DND-41 (cell line): ENCODE measurements around the gene CDC37.
"Not testable (repeated sequence)": the region's sequence is repeated elsewhere in the genome, so short reads cannot be mapped to it uniquely, and the experiment has no call there.

Experiments used
- ATAC-seq: fragments of 200-7000 bp; cut with Tn5 transposase; 3 replicates; pipeline ENCODE4 v1.9.1; 2021; ENCODE audit warnings: low read depth; ENCODE audit not compliant: insufficient read depth
- DNase-seq: peaks from one replicate; pipeline ENCODE4 v3.0.0-alpha.2; 2020
- H2AFZ ChIP-seq: 2 replicates; pipeline ENCODE4 v1.6.0; 2012; ENCODE audit warnings: low read depth, low read length
- H3K27ac ChIP-seq: 2 replicates; pipeline ENCODE4 v1.5.1; 2012; ENCODE audit warnings: low read length, inconsistent platforms
- H3K27me3 ChIP-seq: fragments of 200-600 bp; sonication (generic); 2 replicates; pipeline ENCODE4 v1.6.0; 2012; ENCODE audit warnings: low read length, mild to moderate bottlenecking, inconsistent platforms; ENCODE audit not compliant: insufficient read depth, poor library complexity
- H3K36me3 ChIP-seq: 2 replicates; pipeline ENCODE4 v1.5.1; 2012; ENCODE audit warnings: low read length, inconsistent platforms; ENCODE audit not compliant: insufficient read depth
- H3K4me1 ChIP-seq: 2 replicates; pipeline ENCODE4 v1.5.1; 2012; ENCODE audit warnings: mild to moderate bottlenecking, low read length; ENCODE audit not compliant: insufficient read depth
- H3K4me2 ChIP-seq: 2 replicates; pipeline ENCODE4 v1.6.0; 2012; ENCODE audit warnings: mild to moderate bottlenecking, moderate library complexity, low read length, inconsistent platforms; ENCODE audit not compliant: insufficient read depth
- H3K4me3 ChIP-seq, 2 experiments: fragments of 200-600 bp in 1 of 2; shearing (Covaris generic) in 1 of 2; 2 replicates each; pipeline ENCODE4 v1.5.1; 2012 to 2016; ENCODE audit warnings: inconsistent platforms in 2 of 2, low read length in 2 of 2, mild to moderate bottlenecking in 2 of 2, low read depth in 1 of 2, moderate library complexity in 1 of 2
- H3K79me2 ChIP-seq: 2 replicates; pipeline ENCODE4 v1.6.0; 2012; ENCODE audit warnings: low read length, inconsistent platforms; ENCODE audit not compliant: insufficient read depth
- H3K9ac ChIP-seq: 2 replicates; pipeline ENCODE4 v1.6.0; 2012; ENCODE audit warnings: low read depth, mild to moderate bottlenecking, inconsistent platforms, low read length, moderate library complexity
- H3K9me3 ChIP-seq: 2 replicates; pipeline ENCODE4 v1.5.1; 2012; ENCODE audit warnings: low read length, moderate library complexity, mild to moderate bottlenecking, inconsistent platforms; ENCODE audit not compliant: insufficient read depth, severe bottlenecking
- H4K20me1 ChIP-seq: 2 replicates; pipeline ENCODE4 v1.6.0; 2012; ENCODE audit warnings: low read length; ENCODE audit not compliant: insufficient read depth
- CTCF ChIP-seq: IDR thresholded peaks from 2 replicates; pipeline ENCODE4 v1.5.1; 2012; ENCODE audit warnings: borderline replicate concordance, low read length, moderate library complexity, mild to moderate bottlenecking; ENCODE audit not compliant: poor library complexity, severe bottlenecking; ENCODE audit errors: extremely low read depth
- EZH2 ChIP-seq: IDR thresholded peaks from 3 replicates; pipeline ENCODE4 v1.6.1; 2012; ENCODE audit warnings: borderline replicate concordance, low read depth, mild to moderate bottlenecking, moderate library complexity, low read length, inconsistent platforms; ENCODE audit not compliant: severe bottlenecking

CDC37 gene

GRCh38 chr19:10384580-10384979 is 18.8 kb downstream of the CDC37 start:
- peak; percentile 4 for TF ChIP-seq CTCF
- no peak for TF ChIP-seq EZH2
- Histone ChIP-seq H3K36me3 (no peaks in the 10 kb centered on the region; the same call in 1 of the 2 replicates), H3K9ac (no peak overlapping the region), H3K27ac (no peak overlapping the region), H3K79me2 (peaks cover 12% of the 10 kb centered on the region), H4K20me1 (no peaks in the 10 kb centered on the region), H3K4me3 (no peak overlapping the region), H3K27me3 (no peaks in the 10 kb centered on the region), H3K4me2 (no peak overlapping the region), H3K9me3 (no peaks in the 10 kb centered on the region), H2AFZ (no peak overlapping the region), H3K4me1 (peaks cover 12% of the 10 kb centered on the region)
- ATAC-seq (no peak), DNase-seq (no peak)

GRCh38 chr19:10383223-10383499 is 20.2 kb downstream of the CDC37 start:
- H4K20me1 ChIP-seq, H3K9me3 ChIP-seq, H3K27me3 ChIP-seq, H3K36me3 ChIP-seq, ATAC-seq, DNase-seq, H3K4me2 ChIP-seq, H3K4me3 ChIP-seq, H3K27ac ChIP-seq, H2AFZ ChIP-seq, H3K9ac ChIP-seq: not testable (repeated sequence)
- H3K4me1 ChIP-seq, result peaks cover 26% of the 10 kb centered on the region
- H3K79me2 ChIP-seq, result peaks cover 23% of the 10 kb centered on the region

- H3K4me1 ChIP-seq, result peaks cover 27% of the 10 kb centered on the region
- no peaks in the 10 kb centered on the region for H4K20me1 ChIP-seq
- H3K4me2 ChIP-seq, result peak within 1 kb of the TSS; percentile 94
- TF ChIP-seq CTCF, result no peak
- no peak for TF ChIP-seq EZH2
- no peaks in the 10 kb centered on the region for H3K9me3 ChIP-seq
- peaks cover 15% of the 10 kb centered on the region for H3K36me3 ChIP-seq
- peak within 1 kb of the TSS; percentile 64 to 79; a peak in 3 of 4 replicates for H3K4me3 ChIP-seq
- ATAC-seq (peak; percentile 96), DNase-seq (peak; percentile 98)
- H3K9ac ChIP-seq, result peak within 1 kb of the TSS; percentile 85
- peak within 1 kb of the TSS; percentile 92 for H2AFZ ChIP-seq
- peaks cover 25% of the 10 kb centered on the region for H3K79me2 ChIP-seq
- H3K27ac ChIP-seq, result peak within 1 kb of the TSS; percentile 88
- H3K27me3 ChIP-seq, result no peaks in the 10 kb centered on the region
Measured at GRCh38 chr19:10380313-10381102, 22.8 kb downstream of the CDC37 start, which contains the start of gene TYK2. Gene TYK2 (minus strand): TSS chr19:10380572. CDS start chr19:10378406, 2,166 bp downstream.

GRCh38 chr19:10379880-10380312 is 23.4 kb downstream of the CDC37 start:
- H4K20me1 ChIP-seq, result no peaks in the 10 kb centered on the region
- no peaks in the 10 kb centered on the region for H3K9me3 ChIP-seq
- DNase-seq, result no peak
- peaks cover 21% of the 10 kb centered on the region for H3K36me3 ChIP-seq
- peaks cover 27% of the 10 kb centered on the region for H3K4me1 ChIP-seq
- H3K27me3 ChIP-seq, result no peaks in the 10 kb centered on the region
- H3K9ac ChIP-seq, result peak overlapping the region; percentile 85
- peaks cover 25% of the 10 kb centered on the region for H3K79me2 ChIP-seq
- TF ChIP-seq EZH2, result no peak
- TF ChIP-seq CTCF, result no peak
- ATAC-seq, result no peak
- H3K4me2 ChIP-seq, result peak overlapping the region; percentile 94
- H3K4me3 ChIP-seq, result peak overlapping the region; percentile 64 to 79; a peak in 3 of 4 replicates
- H3K27ac ChIP-seq, result peak overlapping the region; percentile 84
- H2AFZ ChIP-seq, result peak overlapping the region; percentile 87
